GM18868 (cell line): ENCODE measurements around the gene RHBDF2.

ENCODE experiments used
- ATAC-seq: cut with Tn5 transposase; IDR thresholded peaks from one replicate; pipeline ENCODE4 v1.9.1; 2021; ENCODE audit warnings: mild to moderate bottlenecking, moderate library complexity; ENCODE audit not compliant: unreplicated experiment

RHBDF2 gene

DNA sequence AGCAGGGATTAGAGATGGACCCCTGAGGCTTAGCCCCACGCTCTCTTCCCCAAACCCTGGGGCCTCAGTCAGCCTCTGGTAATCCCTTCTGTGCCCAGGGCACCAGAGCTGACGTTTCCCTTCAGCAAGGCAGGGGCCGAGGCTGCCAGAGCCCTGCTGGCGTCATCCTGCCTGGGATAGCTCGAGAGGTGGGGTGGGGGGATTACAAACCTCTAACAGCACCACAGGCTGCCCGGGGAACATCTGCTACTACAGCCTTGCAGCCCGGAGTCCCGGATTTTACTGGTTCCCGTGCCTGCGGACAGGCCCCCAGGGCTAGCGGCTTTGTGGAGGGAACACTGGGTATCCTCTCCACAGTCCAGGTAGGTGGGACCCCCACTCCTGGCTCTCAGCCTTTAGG lies 33.9 kb downstream of the RHBDF2 start, which contains the start of gene AANAT:
Gene AANAT (plus strand): TSS at position 238 of the 400 bp plus-strand sequence. CDS start 1,144 bp downstream, outside the sequence.
- ATAC-seq, result no peak

DNA sequence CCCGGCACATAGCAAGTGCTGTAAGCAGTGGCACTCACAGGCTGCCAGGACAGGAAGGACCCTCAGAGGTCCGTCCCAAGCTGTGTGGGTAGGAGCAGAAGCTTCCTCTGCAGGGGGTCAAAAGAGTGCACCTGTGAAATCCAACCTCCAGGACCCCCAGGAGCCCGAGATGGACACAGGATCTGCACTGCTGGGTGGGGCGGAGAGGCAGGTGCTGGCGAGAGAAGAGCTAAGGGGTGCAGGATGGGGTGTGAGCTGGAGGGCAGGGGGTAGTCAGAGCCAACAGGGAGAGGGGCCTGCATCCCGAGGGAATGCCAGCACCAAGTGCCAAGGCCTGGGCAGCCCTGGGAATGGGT lies 34.5 kb downstream of the RHBDF2 start:
- no peak for ATAC-seq

DNA sequence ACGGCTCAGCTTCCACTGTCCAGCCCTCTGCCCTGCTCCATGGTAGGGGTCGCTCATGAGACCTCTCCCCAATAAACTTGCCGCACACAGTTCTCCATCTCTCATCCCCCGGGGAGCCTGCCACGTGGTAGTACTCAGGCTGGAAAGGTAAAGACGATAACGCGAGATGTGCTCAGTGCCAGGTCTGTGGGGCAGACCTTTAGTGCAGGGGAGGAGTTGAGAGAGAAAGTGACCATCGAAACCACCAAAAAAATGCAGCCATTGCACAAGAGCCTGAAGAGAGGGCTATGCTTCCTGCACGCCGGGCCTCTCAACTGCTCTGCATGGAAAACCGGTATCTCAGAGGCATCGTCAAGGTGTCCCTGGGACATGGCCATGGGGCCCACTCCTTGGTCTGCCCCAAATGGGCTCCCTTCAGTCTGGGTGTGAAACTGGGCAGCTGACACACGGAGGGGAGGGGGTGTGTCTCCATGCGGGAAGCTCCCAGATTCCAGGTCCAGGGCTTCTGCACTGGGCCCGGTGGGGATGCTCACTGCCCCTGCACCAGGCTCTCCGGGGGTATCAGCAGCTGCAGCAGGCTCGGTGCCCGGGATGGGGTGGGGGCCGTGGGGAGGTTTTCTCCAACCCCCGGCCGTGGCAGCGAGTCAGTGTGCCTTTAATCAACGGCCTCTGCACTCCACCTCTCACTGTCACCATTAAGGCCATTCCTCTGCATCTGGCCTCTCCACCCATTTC lies 38.5 kb downstream of the RHBDF2 start:
- no peak for ATAC-seq

DNA sequence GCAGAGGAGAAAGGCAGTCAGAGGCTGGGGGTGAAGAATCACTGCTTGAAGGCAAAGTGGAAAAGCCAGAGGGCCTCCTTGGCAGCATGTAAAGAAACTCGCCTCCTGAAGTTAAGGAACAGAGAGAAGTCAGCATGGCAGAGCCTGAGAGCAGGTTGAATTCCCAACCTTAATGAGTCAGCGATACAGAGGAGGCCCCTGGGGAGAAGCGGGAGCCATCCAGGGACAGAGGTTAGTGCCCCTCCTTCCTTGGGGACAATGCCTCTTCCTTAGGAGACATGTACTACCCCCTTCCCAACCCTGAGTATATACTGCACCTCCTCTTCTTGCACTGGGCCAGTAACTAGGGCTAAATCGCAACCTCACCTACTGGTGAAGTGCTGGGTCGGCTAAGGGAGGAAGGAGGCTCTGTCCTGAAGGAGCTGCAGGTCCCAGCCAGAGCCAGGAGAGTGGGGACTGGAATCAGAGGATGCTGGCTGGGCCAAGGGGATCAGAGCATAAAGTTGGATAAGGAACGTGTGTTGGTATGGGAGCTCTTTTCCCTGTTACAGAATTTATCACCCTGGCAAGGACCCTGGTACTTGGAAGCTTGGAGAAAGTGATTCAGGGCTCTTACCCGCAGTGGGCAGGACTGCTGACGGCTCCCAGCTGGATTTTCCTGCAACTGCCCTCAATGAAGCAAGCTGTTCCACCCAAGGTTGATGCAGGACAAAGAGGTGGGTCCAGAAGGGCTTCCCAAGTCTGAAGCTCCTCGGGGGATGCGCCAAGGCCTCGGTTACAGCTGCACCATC lies 39.3 kb downstream of the RHBDF2 start:
- ATAC-seq, result no peak

DNA sequence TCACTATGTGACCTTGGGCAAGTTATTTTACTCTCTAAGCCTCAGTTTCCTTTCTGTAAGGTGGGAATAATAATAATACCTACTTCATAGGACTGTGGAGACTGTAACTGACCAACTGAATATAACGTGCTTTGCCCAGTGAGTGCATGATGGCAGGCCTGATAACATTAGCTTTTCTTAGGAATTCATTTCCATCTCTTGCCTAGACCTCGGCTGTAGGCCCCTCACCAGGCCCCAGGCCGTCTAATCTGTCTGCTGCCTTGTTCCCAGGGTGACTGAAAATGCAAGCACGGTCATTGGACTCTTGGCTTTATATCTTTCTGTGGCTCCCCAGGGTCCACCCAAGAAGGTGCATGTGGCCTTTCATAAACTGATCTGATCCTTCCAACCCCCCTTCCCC lies 41.5 kb downstream of the RHBDF2 start:
- no peak for ATAC-seq

DNA sequence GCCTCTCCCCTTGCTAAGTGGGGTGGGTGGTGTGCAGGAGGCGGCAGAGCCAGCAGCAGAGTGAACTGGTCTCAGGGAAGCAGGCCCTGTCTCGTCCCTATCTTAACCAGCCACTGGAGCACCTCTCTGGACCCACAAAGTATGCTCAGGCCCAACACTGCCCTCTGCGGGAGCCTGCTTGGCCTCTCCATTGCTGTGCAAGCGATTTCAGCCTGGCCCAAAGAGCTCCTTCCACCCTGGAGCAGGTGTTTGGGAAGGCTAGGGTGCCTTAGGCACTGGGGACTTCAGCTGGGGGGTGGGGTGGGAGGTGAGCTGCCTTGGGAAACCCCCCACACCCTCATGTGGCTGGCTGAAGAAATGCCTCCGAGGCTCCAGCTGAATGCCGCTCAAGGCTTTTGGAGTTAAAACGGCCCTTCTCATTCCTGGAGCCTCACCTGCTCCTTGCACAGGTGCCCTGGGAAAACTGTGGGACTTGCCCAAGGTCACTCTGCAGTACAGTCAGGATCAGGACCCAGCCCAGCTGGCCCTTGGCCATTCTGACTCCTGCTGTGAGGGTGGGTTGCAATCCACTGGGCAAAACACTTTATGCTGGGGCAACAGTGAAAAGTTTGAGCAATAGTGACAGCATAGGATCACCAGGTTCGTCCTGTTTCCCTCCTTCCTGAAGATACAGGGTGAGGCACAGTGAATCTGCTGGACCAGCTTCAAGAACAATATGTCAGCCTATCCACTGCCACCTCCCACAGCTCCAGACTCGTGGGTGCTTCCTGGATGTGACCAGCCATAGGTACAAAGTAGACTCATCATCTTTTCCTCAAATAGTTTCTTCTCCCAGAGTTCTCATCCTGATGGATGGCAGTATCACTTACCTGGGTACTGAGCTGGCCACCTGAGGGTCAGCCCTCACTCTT lies 42.4 kb downstream of the RHBDF2 start:
- no peak for ATAC-seq

DNA sequence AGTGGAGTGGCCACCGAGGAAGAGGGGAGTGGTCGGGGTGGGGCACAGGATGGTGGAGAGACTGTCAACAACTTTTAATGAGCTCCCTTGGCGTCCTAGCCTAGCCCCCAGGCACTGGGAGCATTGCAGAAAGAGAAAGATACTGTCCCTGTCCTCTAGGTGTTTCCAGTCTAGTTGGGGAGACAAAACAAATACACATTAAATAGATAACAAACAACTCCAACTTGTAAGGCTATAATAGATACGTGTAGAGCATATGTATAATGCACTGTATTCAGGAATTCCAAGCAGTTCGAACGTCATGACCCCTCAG lies 47.8 kb downstream of the RHBDF2 start:
- ATAC-seq, result no peak

DNA sequence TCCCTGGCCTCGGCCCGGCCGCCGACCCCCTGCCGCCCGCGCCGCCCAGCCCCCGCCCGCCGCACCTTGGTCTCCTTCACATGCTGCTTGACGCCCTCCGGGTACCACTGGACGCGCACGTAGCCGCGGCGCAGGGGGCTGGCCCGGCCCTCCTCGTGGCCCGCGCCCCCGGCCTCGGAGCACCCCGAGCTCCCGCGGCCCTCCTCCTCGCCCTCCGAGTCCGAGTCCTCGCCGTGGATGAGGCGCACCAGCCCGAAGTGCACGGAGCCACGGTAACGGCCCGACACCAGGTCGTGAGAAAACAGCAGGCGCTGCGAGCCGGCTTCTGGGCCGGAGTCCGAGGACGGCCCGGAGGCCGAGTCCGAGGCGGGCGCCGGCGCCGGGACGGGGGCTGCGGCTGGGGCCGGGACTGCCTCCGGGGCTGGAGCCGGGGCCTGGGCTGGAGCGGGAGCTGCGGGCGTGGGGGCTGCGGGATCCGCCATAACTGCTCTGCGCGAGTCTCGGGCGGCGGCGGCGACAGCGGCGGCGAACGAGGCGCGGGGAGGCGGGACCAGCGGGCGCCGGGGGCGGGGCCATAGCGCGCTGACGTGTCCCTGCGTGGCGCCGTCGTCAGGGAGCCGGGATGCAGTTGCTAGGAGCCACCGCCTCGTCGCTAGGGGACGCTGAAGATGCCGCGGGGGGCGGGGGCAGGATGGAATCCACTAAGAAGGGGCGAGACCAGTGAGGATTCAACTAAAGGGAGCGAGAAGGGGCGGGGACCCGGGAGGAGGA lies 48.4 kb downstream of the RHBDF2 start, which contains the start of gene UBE2O:
Gene UBE2O (minus strand): TSS at position 493 of the 771 bp plus-strand sequence. CDS start 11 bp downstream, at position 482.
- peak; percentile 88 for ATAC-seq

DNA sequence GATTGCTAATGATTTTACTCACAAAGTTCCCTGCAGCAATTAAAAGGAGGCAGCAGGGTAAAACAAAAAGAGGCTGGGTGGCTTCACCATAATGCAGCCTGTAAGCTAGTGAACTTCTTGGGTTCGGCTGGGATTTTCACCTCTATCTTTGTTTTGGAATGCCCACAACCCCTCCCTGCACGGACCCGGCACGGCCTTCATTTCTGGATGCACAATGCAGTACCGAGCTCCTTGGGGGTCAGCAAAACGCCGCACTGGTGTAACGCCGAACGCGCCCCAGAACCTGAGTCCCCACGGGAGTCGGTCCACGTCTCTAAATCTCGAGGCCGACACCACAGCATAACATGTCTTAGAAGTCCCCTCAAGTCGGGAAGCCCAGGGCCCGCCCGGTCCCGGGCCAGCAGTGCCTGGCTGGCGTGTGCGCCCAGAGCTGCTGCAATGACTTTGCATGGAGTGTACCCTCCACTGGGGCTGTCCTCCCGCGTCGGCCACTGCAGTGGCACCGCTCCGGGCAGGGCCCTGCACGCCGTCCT lies 49.0 kb downstream of the RHBDF2 start:
- no peak for ATAC-seq

DNA sequence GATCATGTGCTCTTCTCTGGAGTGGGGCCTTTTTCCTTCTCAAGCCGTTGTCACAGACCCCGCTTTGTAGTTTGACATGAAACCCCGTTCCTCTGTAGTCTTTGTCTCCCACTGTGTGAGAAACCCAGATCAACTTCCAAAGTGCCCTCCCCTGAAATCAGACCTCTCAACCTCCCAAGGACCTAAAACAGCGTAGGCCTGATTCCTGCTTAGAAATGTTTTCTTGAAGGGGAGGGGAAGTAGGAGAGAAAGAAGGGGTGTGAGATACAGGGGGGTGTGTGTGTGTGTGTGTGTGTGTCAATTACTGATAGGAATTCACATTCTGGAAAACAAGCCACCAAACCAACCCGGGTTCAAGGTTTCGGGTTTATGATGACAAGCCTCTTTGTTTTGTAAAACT lies 49.7 kb downstream of the RHBDF2 start:
- ATAC-seq, result no peak

DNA sequence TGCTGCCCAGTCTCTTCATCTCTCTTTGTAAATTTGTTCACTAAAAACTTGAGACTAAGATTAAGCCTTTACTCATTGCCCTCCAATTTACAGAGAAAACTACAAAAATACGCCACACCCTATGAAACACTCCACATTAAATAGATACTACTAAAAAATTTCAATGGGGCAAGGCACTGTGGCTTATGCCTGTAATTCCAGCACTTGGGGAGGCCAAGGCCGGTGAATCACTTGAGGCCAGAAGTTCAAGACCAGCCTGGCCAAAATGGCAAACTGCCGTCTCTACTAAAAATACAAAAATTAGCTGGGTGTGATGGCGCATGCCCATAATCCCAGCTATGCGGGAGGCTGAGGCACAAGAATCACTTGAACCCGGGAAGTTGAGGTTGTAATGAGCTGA lies 52.1 kb downstream of the RHBDF2 start:
- no peak for ATAC-seq

DNA sequence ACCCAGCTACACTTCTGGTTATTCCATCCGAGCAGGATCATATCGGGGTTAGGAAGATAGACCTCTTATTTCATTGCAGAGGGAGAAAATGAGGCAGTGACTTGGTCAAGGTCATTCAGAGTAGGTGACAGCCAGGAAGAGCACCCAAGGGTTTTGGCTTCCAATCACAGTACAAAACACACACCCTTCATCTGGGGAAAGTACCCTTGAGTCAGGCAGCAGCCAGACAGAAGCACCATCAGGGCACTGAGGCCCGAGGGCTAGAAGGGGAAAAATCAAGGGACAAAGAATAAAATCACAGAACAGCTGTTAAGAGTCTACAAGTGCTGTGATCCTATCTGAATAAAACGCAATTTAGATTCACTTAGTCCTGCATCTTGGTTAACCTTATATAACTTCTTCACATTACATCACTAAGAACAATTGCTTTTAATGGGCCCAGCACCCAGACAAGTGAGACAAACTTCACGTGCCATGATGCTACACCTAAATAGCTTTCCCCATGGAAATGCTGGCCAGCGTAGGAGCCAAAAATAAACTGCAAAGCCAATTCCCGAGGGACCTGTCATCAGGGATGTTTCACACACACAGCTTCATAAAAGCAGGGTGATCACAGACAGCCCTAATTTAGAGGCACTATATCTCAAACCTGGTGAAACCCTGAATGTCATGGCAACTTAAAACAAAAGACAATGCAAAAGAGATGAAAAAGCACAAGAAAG lies 53.1 kb downstream of the RHBDF2 start:
- no peak for ATAC-seq

DNA sequence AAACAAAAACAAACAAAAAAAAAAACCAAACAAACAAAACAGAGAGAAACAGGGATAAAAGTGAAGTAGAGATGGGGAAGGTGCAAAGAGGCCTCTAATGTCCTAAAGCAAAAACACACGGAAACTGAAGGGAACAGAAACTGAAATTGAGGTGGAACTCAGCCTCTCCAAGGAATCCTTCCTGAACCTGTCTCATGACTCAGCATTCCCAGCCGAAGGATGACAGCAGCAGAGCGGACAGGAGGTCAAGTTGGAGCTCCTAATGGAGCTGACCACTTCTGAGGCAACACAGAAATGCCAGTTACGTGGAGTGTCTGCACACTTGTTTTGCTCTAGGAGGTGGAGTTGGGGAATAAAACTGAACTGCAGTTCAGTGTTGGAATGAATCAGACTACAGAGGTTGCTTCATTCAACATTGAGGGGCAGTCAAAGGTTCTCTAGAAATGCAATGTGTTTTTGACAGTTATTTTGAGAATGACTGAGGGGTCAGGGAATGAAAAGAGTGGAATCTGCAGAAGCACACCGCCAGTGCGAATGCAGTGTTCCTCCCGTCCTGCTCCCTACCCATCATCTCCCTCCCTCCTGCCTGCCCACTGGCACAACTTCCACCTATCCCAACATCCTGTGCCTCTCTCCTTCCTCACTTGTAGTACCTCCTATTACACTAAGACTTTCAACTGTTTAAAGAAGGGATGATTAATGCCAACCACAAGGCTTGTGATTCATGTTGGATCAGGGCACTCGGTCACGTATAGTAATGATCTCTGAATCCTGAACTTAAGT lies 54.6 kb downstream of the RHBDF2 start:
- no peak for ATAC-seq

DNA sequence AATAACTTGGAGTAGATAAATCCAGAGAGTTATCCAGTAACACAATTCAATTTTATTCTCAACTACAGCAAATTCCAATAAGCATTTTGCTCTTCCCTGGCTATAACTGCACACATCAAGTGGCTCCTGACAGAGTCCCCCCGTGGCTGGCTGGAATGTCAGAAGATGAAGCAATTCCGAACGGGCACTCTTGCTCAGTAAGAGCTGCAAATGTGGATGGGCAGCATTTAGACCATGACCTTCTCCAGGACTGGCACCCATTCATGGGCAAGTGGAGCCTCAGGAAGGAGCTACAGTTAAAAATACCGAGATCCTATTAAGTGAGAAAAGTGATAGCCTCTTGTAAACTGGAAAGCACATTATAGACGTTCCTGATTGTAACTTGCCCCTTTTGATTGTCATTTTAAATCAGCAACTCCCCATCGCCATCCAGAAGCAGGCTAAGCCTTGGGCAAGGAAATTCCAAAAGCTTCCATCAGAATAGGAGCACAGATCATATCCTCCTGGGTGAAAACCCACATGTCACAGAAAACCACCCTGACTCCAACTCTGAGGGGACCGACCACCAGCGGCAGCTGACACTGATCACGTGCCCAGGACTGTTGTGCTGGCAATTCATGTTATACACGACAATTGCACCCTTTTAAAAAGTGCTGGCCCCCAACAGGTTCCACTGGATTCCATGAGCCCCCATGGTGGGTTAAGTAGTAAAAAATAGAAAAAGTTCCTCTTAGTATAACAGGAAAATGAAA lies 55.4 kb downstream of the RHBDF2 start:
- no peak for ATAC-seq

DNA sequence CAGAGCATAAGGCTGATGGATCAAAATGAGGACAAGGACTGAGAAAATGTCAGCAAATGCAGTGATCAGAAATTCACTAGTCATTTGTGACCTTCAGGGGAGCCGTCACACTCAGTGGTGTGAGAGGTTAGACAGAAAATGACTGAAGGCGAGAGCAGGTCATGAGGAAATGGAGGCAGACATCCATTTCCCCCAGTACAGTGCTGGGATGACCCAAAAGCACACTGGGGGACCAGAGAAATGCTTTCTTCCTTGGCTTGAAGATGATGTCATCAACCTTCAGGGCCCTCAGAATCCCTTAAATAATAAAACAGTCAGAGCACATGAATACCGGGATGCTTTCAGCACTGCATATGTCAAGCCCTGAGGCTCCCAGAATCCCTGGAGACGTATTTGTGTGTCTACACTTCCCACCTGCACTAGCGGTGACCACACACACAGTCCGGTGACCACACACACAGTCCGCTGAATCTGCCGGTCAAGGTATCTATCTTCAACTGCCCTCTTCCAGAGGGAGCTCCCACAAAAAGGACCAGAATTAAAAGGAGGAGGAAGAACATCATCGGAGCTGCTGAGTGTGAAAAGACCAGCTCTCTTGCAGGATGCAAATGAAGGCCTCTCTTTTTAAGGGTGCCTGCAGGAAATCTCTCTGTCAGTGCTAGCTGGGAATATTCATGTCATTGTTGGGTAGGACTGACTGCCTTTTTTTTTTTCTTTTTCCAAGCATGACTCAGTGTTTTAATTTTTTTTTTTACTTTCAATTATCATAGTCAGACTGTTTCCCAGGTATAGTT lies 56.5 kb downstream of the RHBDF2 start:
- no peak for ATAC-seq

DNA sequence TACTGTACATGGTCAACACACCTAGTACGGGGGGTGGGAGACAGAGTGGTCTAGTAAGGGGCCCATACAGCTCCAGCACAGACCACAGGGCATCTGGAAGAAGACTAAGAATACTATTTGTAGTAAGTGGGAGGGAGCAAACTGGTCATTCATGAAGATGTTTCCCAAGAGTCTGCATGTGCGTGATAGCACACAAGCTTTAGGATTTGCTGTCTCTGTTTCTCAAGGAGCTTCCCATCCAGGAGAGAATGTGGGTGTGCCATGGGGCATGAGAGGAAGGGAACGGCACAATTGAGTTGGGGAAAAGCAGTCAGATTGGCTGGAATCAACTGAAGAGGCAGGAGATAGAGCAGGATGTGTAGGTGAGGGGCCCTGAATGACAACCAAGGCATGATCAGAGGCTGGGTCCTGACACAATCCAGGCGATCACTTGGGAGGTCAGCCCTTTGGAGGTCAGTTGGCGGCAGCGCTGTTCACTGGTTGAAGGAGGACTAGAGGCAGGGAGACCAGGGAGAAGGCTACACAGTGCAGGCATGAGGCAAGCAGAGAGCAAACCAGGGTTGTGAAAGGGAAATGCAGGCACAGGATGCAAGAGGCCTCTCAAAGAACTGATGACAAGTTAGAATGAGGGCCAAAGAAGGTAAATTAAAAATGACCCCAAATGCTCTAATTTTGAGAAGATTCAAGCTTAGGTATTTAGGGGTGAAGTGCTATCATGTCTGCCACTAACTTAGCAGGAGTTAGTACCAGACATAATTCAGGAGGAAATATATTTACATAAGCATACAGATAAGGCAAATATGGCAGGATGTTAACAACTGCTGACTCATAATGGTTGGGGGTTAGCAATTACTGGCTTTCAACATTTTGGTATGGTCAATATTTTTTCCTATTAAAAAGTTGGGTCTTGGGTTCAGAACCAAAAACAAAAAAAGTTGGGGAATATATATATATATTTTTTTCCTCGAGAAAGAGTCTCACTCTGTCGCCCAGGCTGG lies 58.6 kb downstream of the RHBDF2 start:
- no peak for ATAC-seq
